Natural killer cell (primary cell): ENCODE results near the gene HTR6. TPM values are rescaled to one million over a fixed set of nuclear protein-coding genes. Genes with fewer than 3 reads are reported as not detected.
"Not testable (repeated sequence)": the region's sequence is repeated elsewhere in the genome, so short reads cannot be mapped to it uniquely, and the experiment has no call there.

Experiments used
- ATAC-seq, 3 donors: fragments of 150-1000 bp in 2 of 3; fragments of 200-7000 bp in 1 of 3; cut with Tn5 transposase; 1 replicate in 1 of 3; 2 replicates in 2 of 3; pipeline ENCODE4 v1.10.0; 2021; ENCODE audit warnings: mild to moderate bottlenecking in 2 of 3, moderate library complexity in 2 of 3
- DNase-seq, 2 donors: peaks; one replicate each; pipeline versions ENCODE4 v3.0.0 to v3.0.0-alpha.2; 2013 to 2021; ENCODE audit warnings: mixed read lengths in 1 of 2
- H3K27ac ChIP-seq: one replicate; pipeline ENCODE4 v1.5.1; 2013; ENCODE audit warnings: mild to moderate bottlenecking, low read length
- H3K27me3 ChIP-seq: one replicate; pipeline ENCODE4 v1.6.1; 2013; ENCODE audit warnings: low read length; ENCODE audit not compliant: control insufficient read depth, insufficient read depth
- H3K36me3 ChIP-seq: one replicate; pipeline ENCODE4 v1.6.1; 2013; ENCODE audit warnings: low read length; ENCODE audit not compliant: control insufficient read depth, insufficient read depth
- H3K4me1 ChIP-seq: one replicate; pipeline ENCODE4 v1.6.1; 2013; ENCODE audit warnings: low read length; ENCODE audit not compliant: control insufficient read depth, insufficient read depth
- H3K4me3 ChIP-seq: one replicate; pipeline ENCODE4 v1.5.1; 2013; ENCODE audit warnings: low read length
- H3K9me3 ChIP-seq: one replicate; pipeline ENCODE4 v1.6.1; 2013; ENCODE audit warnings: low read length; ENCODE audit not compliant: control insufficient read depth, insufficient read depth
- H3K27ac Mint-ChIP-seq, 2 donors: one replicate each; pipeline ENCODE4 v1.8.0; 2022; ENCODE audit warnings: mild to moderate bottlenecking in 2 of 2, mixed read lengths in 2 of 2, moderate library complexity in 1 of 2
- H3K27me3 Mint-ChIP-seq, 2 donors: one replicate each; pipeline ENCODE4 v1.8.0; 2022; ENCODE audit warnings: low read depth in 2 of 2, mixed read lengths in 2 of 2
- H3K36me3 Mint-ChIP-seq: one replicate; pipeline ENCODE4 v1.8.0; 2022; ENCODE audit warnings: mixed read lengths
- H3K4me1 Mint-ChIP-seq, 2 donors: one replicate each; pipeline ENCODE4 v1.8.0; 2022; ENCODE audit warnings: mixed read lengths in 2 of 2
- H3K4me3 Mint-ChIP-seq: one replicate; pipeline ENCODE4 v1.8.0; 2022; ENCODE audit warnings: mild to moderate bottlenecking, moderate library complexity, mixed read lengths
- H3K9me3 Mint-ChIP-seq, 2 donors: one replicate each; pipeline ENCODE4 v1.8.0; 2022; ENCODE audit warnings: mixed read lengths in 2 of 2
- CTCF ChIP-seq: fragments of 200-600 bp; IDR thresholded peaks from one replicate; pipeline ENCODE4 v1.8.0; 2022; ENCODE audit warnings: antibody characterized with exemption
- WGBS: methylation state at CpG from one replicate; pipeline ENCODE4 v1.1.7; 2013; ENCODE audit warnings: missing lambda C conversion rate; ENCODE audit not compliant: insufficient coverage; 5-methylcytosine and 5-hydroxymethylcytosine counted together
- intact Hi-C: fragments of 100-400 bp; cut with micrococcal nuclease; formaldehyde crosslinking; loops from one replicate; pipeline ENCODE4 v1.14.2; 2022
- total RNA-seq, 4 donors: library from RNA; stranded (reverse); fragments of 120-200 nt in 1 of 4; gene quantifications; one replicate each; pipeline versions ENCODE4 v1.2.3 to v1.2.4, GENCODE V29; 2013 to 2022

HTR6 gene
- total RNA-seq, 3 donors from 2014 or later (not counting 1 experiment from before 2014, with no cell fraction given) = 0.18 TPM; not detected in 2

GRCh38 chr1:19630720-19631395, 33.8 kb upstream of the HTR6 start:
- Mint-ChIP-seq H3K27me3 (no peaks in the 10 kb centered on the region), H3K27ac (no peak overlapping the region), H3K4me1 (no peaks in the 10 kb centered on the region), H3K4me3 (no peak overlapping the region), H3K9me3 (no peaks in the 10 kb centered on the region), H3K36me3 (peaks cover 6% of the 10 kb centered on the region)
- no peak overlapping the region for H3K4me3 ChIP-seq
- no peaks in the 10 kb centered on the region for H3K4me1 ChIP-seq
- ATAC-seq = no peak
- H3K27ac ChIP-seq = no peak overlapping the region
- WGBS = 97% methylated on average over 3 of the region's 6 CpGs
- no peaks in the 10 kb centered on the region for H3K27me3 ChIP-seq
- no peaks in the 10 kb centered on the region for H3K9me3 ChIP-seq
- no peak for TF ChIP-seq CTCF
- peaks cover 9% of the 10 kb centered on the region for H3K36me3 ChIP-seq
- intact Hi-C loops = no loop called here
- DNase-seq = no peak

- no peak for TF ChIP-seq CTCF
- H3K4me1 Mint-ChIP-seq = no peaks in the 10 kb centered on the region
- Histone ChIP-seq H3K27ac (no peak overlapping the region), H3K4me3 (no peak overlapping the region), H3K4me1 (no peaks in the 10 kb centered on the region), H3K9me3 (no peaks in the 10 kb centered on the region), H3K27me3 (no peaks in the 10 kb centered on the region), H3K36me3 (no peaks in the 10 kb centered on the region)
- DNase-seq = no peak
- ATAC-seq = no peak
- no peak overlapping the region for H3K4me3 Mint-ChIP-seq
- WGBS = 100% methylated on average over 1 of the region's 2 CpGs
- intact Hi-C loops = no loop called here
- H3K9me3 Mint-ChIP-seq = no peaks in the 10 kb centered on the region
- H3K27ac Mint-ChIP-seq = no peak overlapping the region
- no peaks in the 10 kb centered on the region for H3K27me3 Mint-ChIP-seq
- H3K36me3 Mint-ChIP-seq = peaks cover 6% of the 10 kb centered on the region
Measured at GRCh38 chr1:19632211-19632610, 32.5 kb upstream of the HTR6 start.

- intact Hi-C loops = no loop called here
- ATAC-seq (no peak), DNase-seq (no peak)
- Histone ChIP-seq H3K36me3 (no peaks in the 10 kb centered on the region), H3K27me3 (no peaks in the 10 kb centered on the region), H3K4me1 (no peaks in the 10 kb centered on the region), H3K4me3 (no peak overlapping the region), H3K27ac (no peak overlapping the region), H3K9me3 (no peaks in the 10 kb centered on the region)
- 100% methylated on average over 1 of the region's 2 CpGs for WGBS
- TF ChIP-seq CTCF = no peak
- Mint-ChIP-seq H3K27me3 (no peaks in the 10 kb centered on the region), H3K36me3 (peaks cover 6% of the 10 kb centered on the region), H3K4me3 (no peak overlapping the region), H3K4me1 (no peaks in the 10 kb centered on the region), H3K9me3 (no peaks in the 10 kb centered on the region), H3K27ac (no peak overlapping the region)
Measured at GRCh38 chr1:19633106-19633505, 31.6 kb upstream of the HTR6 start.

GRCh38 chr1:19635064-19635463, 29.6 kb upstream of the HTR6 start:
- DNase-seq, H3K27ac ChIP-seq, H3K27me3 ChIP-seq, H3K4me3 Mint-ChIP-seq, H3K27ac Mint-ChIP-seq, H3K4me1 Mint-ChIP-seq, H3K4me3 ChIP-seq, H3K4me1 ChIP-seq, H3K36me3 Mint-ChIP-seq, H3K9me3 Mint-ChIP-seq, H3K36me3 ChIP-seq, ATAC-seq, H3K27me3 Mint-ChIP-seq, intact Hi-C loops, H3K9me3 ChIP-seq: not testable (repeated sequence)
- 95% methylated on average over 9 of the region's 9 CpGs for WGBS
